Dedifferentiated amniotic fluid mesenchymal stem cell (primary cell): Measurements from ENCODE around the gene CCPG1.

Experiments used
- DNase-seq: peaks from one replicate; pipeline ENCODE4 v3.0.0-alpha.2; 2016; ENCODE audit errors: extremely low spot score

CCPG1 gene

GRCh38 chr15:55381595-55381994 lies 26.6 kb downstream of the CCPG1 start:
- DNase-seq: no peak

DNA sequence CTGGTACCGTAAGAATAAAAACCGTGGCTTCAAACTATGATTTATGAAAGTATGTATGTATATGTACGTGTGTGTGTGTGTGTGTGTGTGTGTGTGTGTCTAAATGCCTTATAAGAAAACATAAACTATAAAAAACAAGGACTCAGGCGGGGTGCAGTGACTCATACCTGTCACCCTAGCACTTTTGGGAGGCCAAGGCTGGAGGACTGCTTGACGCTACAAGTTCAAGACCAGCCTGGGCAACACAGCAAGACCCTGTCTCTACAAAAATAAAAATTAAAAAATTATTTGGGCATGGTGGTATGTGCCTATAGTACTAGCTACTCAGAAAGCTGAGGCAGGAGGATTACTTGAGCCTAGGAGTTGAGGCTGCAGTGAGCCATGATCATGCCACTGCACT lies 29.1 kb downstream of the CCPG1 start:
- no peak for DNase-seq

DNA sequence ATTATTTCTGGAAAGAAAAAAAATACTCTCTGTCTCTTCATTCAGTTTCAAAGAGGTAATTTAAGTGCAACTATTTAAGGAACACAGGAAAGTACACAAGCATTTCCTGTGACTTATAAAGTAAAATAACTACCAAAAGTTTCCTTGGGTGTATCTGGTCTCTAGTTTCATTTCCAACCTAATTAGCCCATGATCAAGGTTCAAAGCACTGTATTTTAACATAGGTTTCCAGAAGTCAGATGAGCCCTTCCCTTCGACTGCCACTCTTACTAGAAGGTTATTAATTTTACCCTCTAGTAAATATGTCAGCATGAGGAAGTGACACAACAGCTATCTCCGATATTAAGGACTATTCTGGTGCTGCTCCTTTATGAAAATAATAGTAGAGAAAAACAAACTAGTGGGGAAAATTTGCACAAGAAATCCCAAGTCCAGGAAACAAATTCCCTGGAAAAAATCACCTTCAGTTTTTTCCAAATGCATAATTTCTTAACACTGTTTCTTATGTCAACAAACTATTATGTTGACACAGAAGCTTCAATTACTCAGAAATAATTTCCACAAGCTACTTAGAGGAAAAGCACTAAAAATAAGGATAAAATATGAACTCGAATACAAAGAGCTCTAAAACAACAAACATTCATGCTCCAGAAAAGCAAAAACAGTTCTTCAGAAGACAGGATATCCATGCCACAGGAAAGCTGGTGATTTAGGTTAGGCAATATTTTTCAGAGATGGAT lies 35.3 kb downstream of the CCPG1 start:
- no peak for DNase-seq

- no peak for DNase-seq
Measured at GRCh38 chr15:55366981-55367380, 41.2 kb downstream of the CCPG1 start.

- no peak for DNase-seq
Measured at GRCh38 chr15:55362641-55363040, 45.5 kb downstream of the CCPG1 start.

DNA sequence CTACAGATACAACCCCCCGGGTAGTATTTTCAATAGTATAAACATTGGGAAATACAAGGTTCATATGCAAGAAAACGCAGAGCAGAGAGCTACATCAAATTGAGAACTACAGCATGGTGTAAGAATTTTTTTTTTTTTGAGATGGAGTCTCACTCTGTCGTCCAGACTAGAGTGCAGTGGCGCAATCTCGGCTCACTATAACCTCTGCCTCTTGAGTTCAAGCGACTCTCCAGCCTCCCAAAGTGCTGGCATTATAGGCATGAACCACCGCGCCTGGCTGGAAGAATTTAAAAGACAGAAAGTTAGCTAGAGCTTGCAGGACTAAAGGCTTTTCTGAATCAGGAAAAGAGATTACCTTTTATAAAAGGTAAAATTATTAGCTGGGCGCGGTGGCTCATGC lies 47.1 kb downstream of the CCPG1 start:
- no peak for DNase-seq

GRCh38 chr15:55360256-55360655 lies 47.9 kb downstream of the CCPG1 start:
- DNase-seq: no peak

GRCh38 chr15:55358471-55358870 lies 49.7 kb downstream of the CCPG1 start:
- DNase-seq: no peak

DNA sequence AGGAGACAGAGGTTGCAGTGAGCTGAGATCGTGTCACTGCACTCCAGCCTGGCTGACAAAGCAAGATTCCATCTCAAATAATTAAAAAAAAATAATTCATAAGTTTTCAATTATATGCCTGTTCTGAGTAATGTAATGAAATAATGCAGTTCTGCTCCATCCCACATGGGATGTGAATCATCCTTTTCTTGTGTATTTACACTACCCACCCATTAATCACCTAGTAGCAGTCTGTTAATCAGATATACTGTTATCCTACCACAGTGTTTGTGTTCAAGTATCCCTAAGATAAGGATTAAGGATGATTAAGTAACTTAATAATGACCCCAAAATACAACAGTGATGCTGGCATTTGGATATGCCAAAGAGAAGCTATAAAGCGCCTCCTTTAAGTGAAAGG lies 50.4 kb downstream of the CCPG1 start:
- no peak for DNase-seq

- DNase-seq: no peak
Measured at GRCh38 chr15:55356985-55357585, 51.1 kb downstream of the CCPG1 start.

- no peak for DNase-seq
Measured at GRCh38 chr15:55353025-55353424, 55.1 kb downstream of the CCPG1 start.

- no peak for DNase-seq
Measured at GRCh38 chr15:55349282-55349681, 58.9 kb downstream of the CCPG1 start.

DNA sequence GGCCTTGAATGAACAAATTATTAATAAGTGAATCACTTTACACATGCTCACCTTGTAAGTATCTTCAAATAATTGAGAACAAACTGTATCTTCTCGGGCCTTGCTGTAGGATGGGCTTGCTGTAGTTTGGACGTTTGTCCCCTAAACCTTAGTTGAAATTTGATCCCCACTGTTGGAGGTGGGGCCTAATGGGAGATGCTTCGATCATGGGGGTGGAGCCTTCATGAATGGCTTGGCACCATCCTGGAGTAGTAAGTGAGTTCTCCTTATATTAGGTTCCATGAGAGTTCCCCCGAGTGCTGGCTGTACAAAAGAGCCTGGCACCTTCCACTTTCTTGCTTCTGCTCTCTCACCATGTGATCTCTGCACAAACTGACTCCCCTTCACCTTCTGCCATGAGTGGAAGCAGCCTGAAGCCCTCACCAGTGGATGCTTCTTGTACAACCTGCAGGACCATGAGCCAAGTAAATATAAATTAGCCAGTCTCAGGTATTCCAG lies 59.8 kb downstream of the CCPG1 start:
- DNase-seq: no peak

- DNase-seq: no peak
Measured at GRCh38 chr15:55344206-55344605, 64.0 kb downstream of the CCPG1 start.

GRCh38 chr15:55343168-55343567 lies 65.0 kb downstream of the CCPG1 start:
- peak; percentile 24 for DNase-seq

DNA sequence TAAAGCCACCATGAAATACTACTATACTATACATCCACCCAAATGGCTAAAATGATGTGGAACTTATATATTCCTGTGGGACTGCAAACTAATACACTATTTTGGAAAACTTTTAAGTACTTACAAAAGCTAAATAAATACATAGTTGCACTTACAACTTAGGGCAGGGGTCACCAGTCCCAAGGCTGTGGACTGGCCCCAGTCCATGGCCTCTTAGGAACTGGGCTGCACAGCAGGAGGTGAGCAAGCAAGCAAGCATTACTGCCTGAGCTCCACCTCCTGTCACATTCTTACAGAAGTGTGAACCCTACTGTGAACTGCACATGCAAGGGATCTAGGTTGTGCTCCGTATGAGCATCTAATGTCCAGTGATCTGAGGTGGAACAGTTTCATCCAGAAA lies 71.0 kb downstream of the CCPG1 start:
- no peak for DNase-seq

DNA sequence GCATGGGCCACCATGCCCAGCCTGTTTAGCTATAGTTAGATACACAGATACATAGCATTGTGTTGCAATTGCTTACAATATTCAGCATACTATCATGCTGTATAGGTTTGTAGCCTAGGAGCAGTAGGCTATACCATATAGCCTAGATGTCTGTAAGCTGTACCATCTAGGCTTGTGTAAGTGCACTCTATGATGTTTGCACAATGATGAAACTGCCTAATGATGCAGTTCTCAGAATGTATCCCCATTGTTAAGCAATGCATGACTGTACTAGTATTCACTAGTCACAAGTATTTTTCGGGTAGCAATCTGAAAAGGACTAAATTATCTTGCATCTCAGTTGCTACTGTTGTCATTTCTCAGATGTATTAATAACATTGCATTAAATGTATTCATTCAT lies 73.2 kb downstream of the CCPG1 start:
- DNase-seq: no peak

DNA sequence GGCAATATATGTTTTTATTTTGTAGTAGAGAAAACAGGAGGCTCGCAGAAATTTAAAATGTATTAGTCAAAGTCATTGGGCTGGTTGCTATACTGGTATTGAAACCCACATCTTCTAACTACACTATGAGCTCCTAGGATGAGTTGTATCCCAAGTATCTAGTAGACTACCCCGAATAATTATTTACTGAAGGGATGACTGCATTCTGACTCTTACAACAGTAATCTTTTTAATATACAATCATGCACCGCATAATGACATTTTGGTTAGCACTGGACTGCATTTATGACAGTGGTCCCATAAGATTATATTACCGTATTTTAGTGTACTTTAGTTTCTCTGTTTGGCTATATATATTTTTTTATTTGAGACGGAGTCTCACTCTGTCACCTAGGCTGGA lies 73.8 kb downstream of the CCPG1 start:
- no peak for DNase-seq

GRCh38 chr15:55327387-55327786 lies 80.8 kb downstream of the CCPG1 start:
- no peak for DNase-seq

- no peak for DNase-seq
Measured at GRCh38 chr15:55322467-55322866, 85.7 kb downstream of the CCPG1 start.

- no peak for DNase-seq
Measured at GRCh38 chr15:55320963-55321362, 87.2 kb downstream of the CCPG1 start.

DNA sequence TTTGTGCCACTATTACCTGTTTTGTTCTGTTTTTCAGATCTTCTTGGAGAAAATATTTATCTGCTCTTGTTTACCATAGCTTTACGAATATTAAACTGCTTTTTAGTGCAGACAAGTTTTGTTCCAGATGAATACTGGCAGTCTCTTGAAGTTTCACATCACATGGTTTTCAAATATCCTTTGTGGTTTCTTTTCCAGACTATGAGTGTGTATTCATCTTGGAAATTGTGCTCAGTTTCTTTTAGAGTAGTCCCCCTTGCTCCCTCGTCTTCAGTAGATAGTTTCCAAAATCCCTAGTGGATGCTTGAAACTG lies 88.0 kb downstream of the CCPG1 start:
- DNase-seq: no peak

DNA sequence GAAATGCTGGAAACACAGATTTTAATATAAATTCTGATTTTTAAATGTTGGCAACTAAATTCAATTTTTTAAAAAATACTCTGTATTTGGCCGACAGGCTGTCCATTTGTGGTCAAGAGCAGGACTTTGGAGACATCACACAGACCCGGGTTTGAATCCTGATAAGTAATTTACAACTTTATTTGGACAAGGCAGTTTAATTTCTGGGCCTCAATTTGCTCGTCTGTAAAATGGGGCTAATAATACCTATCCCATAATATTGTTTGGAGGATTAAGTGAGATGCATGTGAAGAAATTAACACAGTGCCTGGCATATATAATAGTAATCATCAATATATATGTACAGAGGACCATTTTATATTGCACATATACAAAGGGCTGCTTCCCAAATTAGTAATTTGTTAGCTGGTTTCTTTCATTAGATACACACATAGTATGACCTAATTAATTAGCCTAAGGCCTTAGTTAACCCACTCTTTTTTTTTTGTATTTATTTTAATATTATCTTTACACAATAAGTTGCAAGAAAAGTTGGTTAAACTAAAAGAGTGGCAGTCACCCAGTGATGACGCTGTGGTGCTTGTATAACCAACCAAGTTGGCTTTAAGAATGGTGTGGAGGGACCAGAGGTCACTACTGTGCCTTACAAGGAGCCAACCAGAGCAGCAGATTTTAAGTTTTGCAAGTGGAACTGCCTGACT lies 88.5 kb downstream of the CCPG1 start:
- no peak for DNase-seq
